Uterus (tissue), 4 donors: ENCODE results near the gene MOSPD3. TPM values are rescaled to one million over a fixed set of nuclear protein-coding genes. Genes with fewer than 3 reads are reported as not detected.

Source experiments
- DNase-seq, 2 donors: peaks; one replicate each; pipeline ENCODE4 v3.0.0-alpha.2; 2019 to 2020
- H3K27ac ChIP-seq, 2 donors: fragments of 200-600 bp; sonication (generic); 1 replicate in 1 of 2; 2 replicates in 1 of 2; pipeline ENCODE4 v1.5.1; 2016 to 2018
- H3K27me3 ChIP-seq, 2 donors: fragments of 200-600 bp; sonication (generic); one replicate each; pipeline ENCODE4 v1.5.1; 2018 to 2019; ENCODE audit warnings: control low read depth in 1 of 2
- H3K36me3 ChIP-seq, 2 donors: fragments of 200-600 bp; sonication (generic); one replicate each; pipeline ENCODE4 v1.5.1; 2019; ENCODE audit warnings: control low read depth in 1 of 2
- H3K4me1 ChIP-seq, 2 donors: fragments of 200-600 bp; sonication (generic); one replicate each; pipeline ENCODE4 v1.5.1; 2018 to 2019; ENCODE audit warnings: control low read depth in 1 of 2
- H3K4me3 ChIP-seq, 2 donors: fragments of 200-600 bp; sonication (generic); 1 replicate in 1 of 2; 2 replicates in 1 of 2; pipeline ENCODE4 v1.5.1; 2018 to 2019; ENCODE audit warnings: mild to moderate bottlenecking in 1 of 2
- H3K9me3 ChIP-seq, 2 donors: fragments of 200-600 bp; sonication (generic); one replicate each; pipeline ENCODE4 v1.5.1; 2019; ENCODE audit warnings: control low read depth in 1 of 2
- CTCF ChIP-seq, 4 experiments: fragments of 200-600 bp in 2 of 4; fragments of 450-650 bp in 2 of 4; sonication (generic) in 2 of 4; IDR thresholded peaks; one replicate each; pipeline ENCODE4 v1.5.1; 2016 to 2019; ENCODE audit warnings: antibody characterized with exemption in 4 of 4, mild to moderate bottlenecking in 2 of 4, moderate library complexity in 1 of 4
- POLR2A ChIP-seq, 2 donors: fragments of 450-650 bp; IDR thresholded peaks; one replicate each; pipeline ENCODE4 v1.6.1; 2016; ENCODE audit warnings: antibody characterized with exemption in 2 of 2, mild to moderate bottlenecking in 1 of 2, moderate library complexity in 1 of 2
- intact Hi-C: fragments of 100-400 bp; cut with DNase I; formaldehyde crosslinking; loops from one replicate; pipeline ENCODE4 v1.15.1; 2023; ENCODE audit warnings: low total_unique reads
- total RNA-seq, 4 donors: library from RNA; depleted of rRNA in 3 of 4; stranded (reverse); fragments of >200 nt in 3 of 4; gene quantifications; one replicate each; pipeline versions ENCODE4 v1.1.0 to v1.2.4, GENCODE V29; 2014 to 2023
- donor health status: DM: yes; HTN: yes; CAD: no.

The MOSPD3 gene
- total RNA-seq, 4 donors from 2014 or later, result 1.3 to 35.3 (median 15.1) TPM

GRCh38 chr7:100584054-100584682, 28.2 kb upstream of the MOSPD3 start:
- Histone ChIP-seq H3K27me3 (no peaks in the 10 kb centered on the region), H3K27ac (peak overlapping the region; percentile 89 to 91), H3K4me1 (peaks cover 6 to 23% of the 10 kb centered on the region in 2 donors), H3K4me3 (peak overlapping the region; percentile 5 to 86), H3K36me3 (no peaks in the 10 kb centered on the region), H3K9me3 (no peaks in the 10 kb centered on the region)
- TF ChIP-seq POLR2A (IDR thresholded peaks at IDR 0.05) (no peak), CTCF (IDR thresholded peaks at IDR 0.05) (no peak)
- DNase-seq, result no peak
- intact Hi-C loops, result loop anchor here (10.0 kb wide), 1 partner anchor 91 kb away; the partner anchor contains the start of gene GNB2

DNA sequence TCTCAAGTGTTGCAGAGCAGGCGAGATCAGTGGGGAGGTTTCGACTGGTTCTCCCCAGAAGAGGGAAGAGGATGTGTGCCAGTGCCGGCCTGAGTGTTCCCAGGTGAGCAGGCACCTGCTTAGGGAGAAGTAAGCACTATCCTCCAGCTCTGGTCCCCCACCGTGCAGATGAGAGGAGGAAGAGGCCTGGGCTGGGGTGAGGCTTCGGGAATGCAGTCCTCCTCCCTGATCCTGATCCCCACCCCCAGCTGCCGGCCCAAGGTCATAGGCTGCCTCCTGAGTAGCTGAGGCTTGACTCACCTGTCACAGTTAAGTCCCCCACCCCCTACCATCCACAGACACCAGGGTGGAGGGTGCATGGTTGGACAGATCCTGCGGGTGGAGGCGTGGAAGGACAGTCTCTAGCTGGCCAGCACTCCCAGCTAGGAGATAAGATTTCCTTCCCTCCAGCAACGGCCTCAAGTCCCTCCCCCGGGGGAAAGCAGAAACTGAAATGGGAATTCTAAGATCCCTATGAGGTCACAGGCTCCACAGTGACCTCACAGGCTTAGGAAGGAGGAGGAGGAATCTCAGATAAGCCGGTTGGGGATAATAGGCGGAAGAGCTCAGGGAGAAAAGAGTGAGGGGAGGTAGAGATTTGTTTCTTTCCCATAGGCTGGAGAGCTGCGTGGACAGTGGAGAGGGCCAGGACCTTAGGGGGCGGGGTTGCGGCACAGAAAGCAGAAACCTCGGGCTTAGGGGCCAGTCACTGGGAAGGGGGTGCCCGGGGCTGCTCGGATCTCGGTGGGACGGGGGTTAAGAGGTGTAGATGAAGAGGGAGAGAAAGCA, 27.4 kb upstream of the MOSPD3 start:
- intact Hi-C loops, result loop anchor here (10.0 kb wide), 1 partner anchor 90 kb away; the partner anchor contains the start of gene GNB2
- peak overlapping the region; percentile 86 to 98 for H3K4me3 ChIP-seq
- peaks cover 6 to 23% of the 10 kb centered on the region in 2 donors for H3K4me1 ChIP-seq
- H3K27ac ChIP-seq, result peak overlapping the region; percentile 89 to 91
- H3K27me3 ChIP-seq, result no peaks in the 10 kb centered on the region
- no peaks in the 10 kb centered on the region for H3K36me3 ChIP-seq
- DNase-seq, result peak in 1 of 2 donors; percentile 59
- H3K9me3 ChIP-seq, result no peaks in the 10 kb centered on the region
- TF ChIP-seq CTCF (IDR thresholded peaks at IDR 0.05) (no peak), POLR2A (IDR thresholded peaks at IDR 0.05) (no peak)

- intact Hi-C loops, result loop anchor here (10.0 kb wide), 1 partner anchor 89 kb away; the partner anchor contains the start of gene GNB2
- DNase-seq, result peak in 1 of 2 donors; percentile 52
- Histone ChIP-seq H3K27ac (peak within 1 kb of the TSS; percentile 89 to 93), H3K4me1 (peaks cover 6 to 23% of the 10 kb centered on the region in 2 donors), H3K27me3 (no peaks in the 10 kb centered on the region), H3K4me3 (peak within 1 kb of the TSS; percentile 86 to 98), H3K9me3 (no peaks in the 10 kb centered on the region), H3K36me3 (no peaks in the 10 kb centered on the region)
- TF ChIP-seq POLR2A (IDR thresholded peaks at IDR 0.05) (peak; percentile 91 to 99), CTCF (IDR thresholded peaks at IDR 0.05) (peak in 1 of 4 experiments; percentile 41)
Measured at GRCh38 chr7:100585511-100586265, 26.7 kb upstream of the MOSPD3 start, which contains the start of gene LRCH4. LRCH4 (minus strand) TSS chr7:100586129; CDS start chr7:100586100, 29 bp downstream.

DNA sequence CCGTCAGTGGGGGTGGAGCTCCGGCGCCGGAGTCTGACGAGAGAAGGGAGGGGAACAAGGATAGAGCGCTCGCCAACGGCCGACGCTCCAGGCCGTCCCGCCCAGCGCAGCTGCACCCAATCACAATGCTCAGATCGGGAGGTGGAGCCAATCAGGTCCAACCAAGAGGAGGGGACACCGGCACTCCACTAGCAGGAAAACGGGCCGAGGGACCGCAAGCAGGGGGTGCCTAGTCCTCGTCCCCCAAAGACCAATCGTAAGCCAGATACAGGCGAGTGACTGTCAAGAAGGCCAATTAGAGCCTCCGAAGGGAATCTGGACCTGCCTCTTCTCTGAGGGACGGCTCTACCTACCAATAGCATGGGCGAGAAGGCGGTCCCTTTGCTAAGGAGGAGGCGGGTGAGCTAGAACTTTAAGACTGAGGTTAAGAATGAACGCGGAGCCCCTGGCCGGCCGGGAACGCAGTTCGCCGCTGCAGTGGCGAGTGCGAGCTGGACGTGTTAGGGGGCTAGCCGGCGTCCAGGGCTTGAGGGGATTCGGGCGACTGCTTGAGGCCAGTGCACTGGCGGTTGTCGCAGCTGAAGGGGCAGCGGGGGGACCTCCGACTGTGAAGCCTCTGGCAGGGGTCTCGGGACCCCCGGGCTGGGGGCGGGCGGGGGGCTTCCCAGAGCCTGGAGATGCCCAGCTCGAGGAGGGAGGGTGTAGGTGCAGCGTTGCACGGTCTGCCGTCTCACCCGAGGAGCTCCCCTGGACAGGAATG, 25.9 kb upstream of the MOSPD3 start, which contains the start of gene FBXO24:
Gene FBXO24, plus strand, starts transcription at position 63 of the 760 bp plus-strand sequence. Its CDS starts 298 bp downstream, at position 361.
- peak; percentile 99 to 100 for DNase-seq
- peak within 1 kb of the TSS; percentile 89 to 93 for H3K27ac ChIP-seq
- no peaks in the 10 kb centered on the region for H3K27me3 ChIP-seq
- intact Hi-C loops, result loop anchor here (10.0 kb wide), 1 partner anchor 88 kb away; the partner anchor contains the start of gene GNB2
- peaks cover 6 to 23% of the 10 kb centered on the region in 2 donors for H3K4me1 ChIP-seq
- no peaks in the 10 kb centered on the region for H3K36me3 ChIP-seq
- peak within 1 kb of the TSS; percentile 86 to 98 for H3K4me3 ChIP-seq
- no peaks in the 10 kb centered on the region for H3K9me3 ChIP-seq
- TF ChIP-seq CTCF (IDR thresholded peaks at IDR 0.05) (no peak), POLR2A (IDR thresholded peaks at IDR 0.05) (peak; percentile 51 to 55)
